ENCODE data around the gene SUSD3.

GRCh38 chr9:93049491-93049890 is 9.0 kb upstream of the SUSD3 start:
- TF ChIP-seq CTCF (IDR thresholded peaks at IDR 0.05; ENCODE audit: control extremely low read depth in 1 of 3, insufficient read depth in 1 of 3, low read depth in 1 of 3, low read length in 3 of 3): no peak
- TF ChIP-seq JUND (IDR thresholded peaks at IDR 0.05; ENCODE audit: low read length): no peak
- no peak for TF ChIP-seq POLR2A (IDR thresholded peaks at IDR 0.05; ENCODE audit: control extremely low read depth in 1 of 2, low read depth in 2 of 2, low read length in 2 of 2)
- TF ChIP-seq EP300 (IDR thresholded peaks at IDR 0.05; ENCODE audit: borderline replicate concordance in 1 of 2, low read depth in 2 of 2, low read length in 2 of 2): no peak
- TF ChIP-seq CREB1 (IDR thresholded peaks at IDR 0.05): no peak
- no peak for TF ChIP-seq ZNF274 (IDR thresholded peaks at IDR 0.05; ENCODE audit: borderline replicate concordance, extremely low read depth, low read length)

All from H1 (cell line).